PC-3 (cell line): Measurements from ENCODE around the gene ALDH7A1.

Source experiments
- EZH2 ChIP-seq: fragments of 300-600 bp; sonication (generic); IDR thresholded peaks from one replicate; pipeline ENCODE4 v1.6.1; 2017; ENCODE audit warnings: antibody characterized with exemption, mild to moderate bottlenecking, low read length; ENCODE audit not compliant: unreplicated experiment
- TF ChIP-seq, protein P1 (sequence below): fragments of 300-600 bp; sonication (generic); conservative IDR thresholded peaks from 2 replicates; pipeline ENCODE4 v1.5.1; 2017; ENCODE audit warnings: antibody characterized with exemption, low read depth, mild to moderate bottlenecking, low read length

DNA sequence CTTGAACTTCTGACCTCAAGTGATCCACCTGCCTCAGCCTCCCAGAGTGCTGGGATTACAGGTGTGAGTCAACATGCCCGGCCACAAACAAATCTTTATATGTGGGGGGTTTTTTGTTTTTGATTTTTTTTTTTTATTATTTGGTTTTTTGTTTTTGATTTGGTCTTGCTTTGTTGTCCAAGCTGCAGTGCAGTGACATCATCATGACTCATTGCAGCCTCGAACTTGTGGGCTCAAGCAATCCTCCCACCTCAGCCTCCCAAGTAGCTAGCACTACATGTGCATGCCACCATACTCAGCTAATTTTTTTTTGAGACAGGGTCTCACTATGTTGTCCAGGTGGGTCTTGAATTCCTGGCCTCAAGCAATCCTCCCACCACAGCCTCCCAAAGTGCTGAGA is 42.4 kb downstream of the ALDH7A1 start:
- TF ChIP-seq, protein P1, sequence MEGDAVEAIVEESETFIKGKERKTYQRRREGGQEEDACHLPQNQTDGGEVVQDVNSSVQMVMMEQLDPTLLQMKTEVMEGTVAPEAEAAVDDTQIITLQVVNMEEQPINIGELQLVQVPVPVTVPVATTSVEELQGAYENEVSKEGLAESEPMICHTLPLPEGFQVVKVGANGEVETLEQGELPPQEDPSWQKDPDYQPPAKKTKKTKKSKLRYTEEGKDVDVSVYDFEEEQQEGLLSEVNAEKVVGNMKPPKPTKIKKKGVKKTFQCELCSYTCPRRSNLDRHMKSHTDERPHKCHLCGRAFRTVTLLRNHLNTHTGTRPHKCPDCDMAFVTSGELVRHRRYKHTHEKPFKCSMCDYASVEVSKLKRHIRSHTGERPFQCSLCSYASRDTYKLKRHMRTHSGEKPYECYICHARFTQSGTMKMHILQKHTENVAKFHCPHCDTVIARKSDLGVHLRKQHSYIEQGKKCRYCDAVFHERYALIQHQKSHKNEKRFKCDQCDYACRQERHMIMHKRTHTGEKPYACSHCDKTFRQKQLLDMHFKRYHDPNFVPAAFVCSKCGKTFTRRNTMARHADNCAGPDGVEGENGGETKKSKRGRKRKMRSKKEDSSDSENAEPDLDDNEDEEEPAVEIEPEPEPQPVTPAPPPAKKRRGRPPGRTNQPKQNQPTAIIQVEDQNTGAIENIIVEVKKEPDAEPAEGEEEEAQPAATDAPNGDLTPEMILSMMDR = no peak
- no peak for TF ChIP-seq EZH2
